ENCODE results near the gene SRP9. TPM values are rescaled to one million over a fixed set of nuclear protein-coding genes. Genes with fewer than 3 reads are reported as not detected.
A peak's percentile ranks its signal among the peaks of the same experiment; 100 is the strongest.

Gene SRP9
- total RNA-seq, 1 donor from 2014 or later, result 313 TPM

- Mint-ChIP-seq H3K27ac (no peak overlapping the region), H3K9me3 (no peaks in the 10 kb centered on the region), H3K4me1 (ENCODE audit: unreplicated experiment) (peaks cover 30% of the 10 kb centered on the region), H3K36me3 (no peaks in the 10 kb centered on the region), H3K27me3 (no peaks in the 10 kb centered on the region), H3K4me3 (no peak overlapping the region)
- no peak for DNase-seq (ENCODE audit: extremely low spot score, unreplicated experiment)
- TF ChIP-seq CTCF (conservative IDR thresholded peaks at IDR 0.05), result no peak
Measured at GRCh38 chr1:225737161-225737560, 40.5 kb upstream of the SRP9 start.

- Mint-ChIP-seq H3K4me3 (no peak overlapping the region), H3K27me3 (no peaks in the 10 kb centered on the region), H3K27ac (no peak overlapping the region), H3K4me1 (ENCODE audit: unreplicated experiment) (peaks cover 30% of the 10 kb centered on the region), H3K36me3 (no peaks in the 10 kb centered on the region), H3K9me3 (no peaks in the 10 kb centered on the region)
- no peak for DNase-seq (ENCODE audit: extremely low spot score, unreplicated experiment)
- no peak for TF ChIP-seq CTCF (conservative IDR thresholded peaks at IDR 0.05)
Measured at GRCh38 chr1:225737866-225738265, 39.8 kb upstream of the SRP9 start.

- H3K4me3 Mint-ChIP-seq, result no peak overlapping the region
- H3K27me3 Mint-ChIP-seq, result no peaks in the 10 kb centered on the region
- no peak overlapping the region for H3K27ac Mint-ChIP-seq
- DNase-seq (ENCODE audit: extremely low spot score, unreplicated experiment), result no peak
- H3K9me3 Mint-ChIP-seq, result no peaks in the 10 kb centered on the region
- no peaks in the 10 kb centered on the region for H3K36me3 Mint-ChIP-seq
- H3K4me1 Mint-ChIP-seq (ENCODE audit: unreplicated experiment), result peaks cover 28% of the 10 kb centered on the region
- no peak for TF ChIP-seq CTCF (conservative IDR thresholded peaks at IDR 0.05)
Measured at GRCh38 chr1:225738763-225739162, 38.9 kb upstream of the SRP9 start.

GRCh38 chr1:225739542-225740107, 38.0 kb upstream of the SRP9 start:
- no peaks in the 10 kb centered on the region for H3K36me3 Mint-ChIP-seq
- no peak overlapping the region for H3K27ac Mint-ChIP-seq
- DNase-seq (ENCODE audit: extremely low spot score, unreplicated experiment), result no peak
- no peaks in the 10 kb centered on the region for H3K9me3 Mint-ChIP-seq
- peaks cover 25% of the 10 kb centered on the region for H3K4me1 Mint-ChIP-seq (ENCODE audit: unreplicated experiment)
- TF ChIP-seq CTCF (conservative IDR thresholded peaks at IDR 0.05), result no peak
- H3K27me3 Mint-ChIP-seq, result no peaks in the 10 kb centered on the region
- no peak overlapping the region for H3K4me3 Mint-ChIP-seq

GRCh38 chr1:225744745-225745144, 32.9 kb upstream of the SRP9 start:
- no peak overlapping the region for H3K4me3 Mint-ChIP-seq

More at GRCh38 chr1:225744745-225745144, 32.9 kb upstream of the SRP9 start:
- peaks cover 9% of the 10 kb centered on the region for H3K4me1 Mint-ChIP-seq (ENCODE audit: unreplicated experiment)
- H3K27me3 Mint-ChIP-seq, result no peaks in the 10 kb centered on the region
- H3K36me3 Mint-ChIP-seq, result no peaks in the 10 kb centered on the region
- peak overlapping the region; percentile 24 for H3K27ac Mint-ChIP-seq
- H3K9me3 Mint-ChIP-seq, result no peaks in the 10 kb centered on the region
- no peak for TF ChIP-seq CTCF (conservative IDR thresholded peaks at IDR 0.05)
- no peak for DNase-seq (ENCODE audit: extremely low spot score, unreplicated experiment)

Data from type B pancreatic cell (in vitro differentiated cells).